SW 1271 (cell line): ENCODE data around the gene SS18.
"Not testable (repeated sequence)": the region's sequence is repeated elsewhere in the genome, so short reads cannot be mapped to it uniquely, and the experiment has no call there.

Experiments used
- DNase-seq, 2 experiments: peaks; one replicate each; lab custom pipeline; 2025; lab: John Stamatoyannopoulos, UW

The SS18 gene

GRCh38 chr18:26090130-26091046 lies at the start of gene SS18:
Gene SS18, minus strand, starts transcription at chr18:26090613. Its CDS starts 44 bp downstream, at chr18:26090569.
- peak; percentile 78 to 91 for DNase-seq

GRCh38 chr18:26135548-26135947 lies 45.1 kb upstream of the SS18 start:
- no peak for DNase-seq

- DNase-seq: no peak
Measured at GRCh38 chr18:26134107-26134506, 43.7 kb upstream of the SS18 start.

GRCh38 chr18:26133652-26134051 lies 43.2 kb upstream of the SS18 start, which contains the start of gene PSMA8:
Gene PSMA8, plus strand, starts transcription at chr18:26133869. Its CDS starts 97 bp downstream, at chr18:26133966.
- DNase-seq: no peak

GRCh38 chr18:26128192-26128591 lies 37.8 kb upstream of the SS18 start:
- not testable (repeated sequence) for DNase-seq

GRCh38 chr18:26127786-26128185 lies 37.4 kb upstream of the SS18 start:
- no peak for DNase-seq

GRCh38 chr18:26121994-26122393 lies 31.6 kb upstream of the SS18 start:
- DNase-seq: not testable (repeated sequence)

- no peak for DNase-seq
Measured at GRCh38 chr18:26121476-26121875, 31.1 kb upstream of the SS18 start.

- no peak for DNase-seq
Measured at GRCh38 chr18:26119246-26119645, 28.8 kb upstream of the SS18 start.

GRCh38 chr18:26104035-26104434 lies 13.6 kb upstream of the SS18 start:
- no peak for DNase-seq

GRCh38 chr18:26103579-26103978 lies 13.2 kb upstream of the SS18 start:
- no peak for DNase-seq

- no peak for DNase-seq
Measured at GRCh38 chr18:26097563-26097962, 7.2 kb upstream of the SS18 start.

- no peak for DNase-seq
Measured at GRCh38 chr18:26096852-26097251, 6.4 kb upstream of the SS18 start.

- peak; percentile 78 to 91 for DNase-seq
Measured at GRCh38 chr18:26091047-26091630, 726 bp upstream of the SS18 start.

- DNase-seq: peak in 1 of 2 experiments; percentile 47
Measured at GRCh38 chr18:26089293-26090129, 902 bp downstream of the SS18 start.

GRCh38 chr18:26088487-26088886 lies 1.9 kb downstream of the SS18 start:
- DNase-seq: no peak

- no peak for DNase-seq
Measured at GRCh38 chr18:26086959-26087358, 3.5 kb downstream of the SS18 start.

GRCh38 chr18:26085056-26085455 lies 5.4 kb downstream of the SS18 start:
- DNase-seq: no peak

GRCh38 chr18:26083099-26083498 lies 7.3 kb downstream of the SS18 start:
- DNase-seq: no peak

GRCh38 chr18:26082475-26082874 lies 7.9 kb downstream of the SS18 start:
- DNase-seq: no peak

- DNase-seq: no peak
Measured at GRCh38 chr18:26074246-26074645, 16.2 kb downstream of the SS18 start.

- no peak for DNase-seq
Measured at GRCh38 chr18:26073758-26074157, 16.7 kb downstream of the SS18 start.
